Measurements from ENCODE around the gene PCDH18. TPM values are rescaled to one million over a fixed set of nuclear protein-coding genes. Genes with fewer than 3 reads are reported as not detected.

PCDH18 gene
- polyA plus RNA-seq, 3 donors = not detected

DNA sequence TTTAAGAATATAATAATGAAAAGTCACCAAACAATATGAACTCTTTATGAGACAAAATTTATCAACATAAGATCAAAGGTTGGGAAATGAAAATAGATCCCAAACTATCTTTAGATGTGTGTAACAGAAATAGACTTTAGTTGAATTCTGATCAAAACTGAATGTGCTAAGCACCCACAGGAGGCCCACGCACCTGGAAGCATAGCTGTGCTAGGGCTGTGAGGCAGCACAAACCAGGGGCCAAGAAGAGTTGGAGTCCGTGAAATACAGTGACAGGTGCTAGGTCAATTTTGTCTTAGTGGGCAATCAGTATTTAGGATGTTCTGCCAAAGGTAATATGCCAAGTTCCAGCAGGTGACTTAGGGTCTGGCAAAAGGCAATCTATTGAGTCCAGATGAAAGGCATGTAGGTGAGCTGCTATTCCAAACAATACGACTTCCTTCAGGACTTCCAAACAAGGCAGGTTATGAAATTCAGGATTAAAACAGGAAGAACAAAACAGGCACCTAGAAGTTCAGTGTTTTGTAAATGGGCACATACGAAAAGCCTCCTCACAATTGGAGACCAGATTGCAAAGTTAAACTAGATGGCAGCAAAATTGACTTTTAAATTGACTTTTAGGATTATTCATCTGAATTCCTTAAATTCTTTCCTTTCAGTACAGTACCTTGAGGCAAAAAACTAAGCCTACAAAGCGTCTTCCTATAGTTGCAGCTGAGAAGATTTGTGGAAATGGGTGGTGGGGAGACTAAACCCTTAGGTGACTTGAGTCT is 4.7 kb upstream of the PCDH18 start:
- Mint-ChIP-seq H3K36me3 (no peaks in the 10 kb centered on the region), H3K9me3 (peaks cover 0 to 2% (median 0%) of the 10 kb centered on the region in 7 donors), H3K27me3 (ENCODE audit: low read depth in 3 of 3) (no peaks in the 10 kb centered on the region), H3K4me3 (no peak overlapping the region), H3K4me1 (no peaks in the 10 kb centered on the region), H3K27ac (no peak overlapping the region)
- 83% methylated on average over 4 of the region's 5 CpGs for WGBS (ENCODE audit: insufficient coverage)
- Histone ChIP-seq H3K27ac (ENCODE audit: low read depth in 1 of 2, low read length in 2 of 2) (no peak overlapping the region), H3K27me3 (ENCODE audit: control insufficient read depth in 2 of 2, insufficient read depth in 2 of 2, low read length in 2 of 2) (no peaks in the 10 kb centered on the region), H3K4me2 (replicated peaks; ENCODE audit: extremely low read depth, low read length, poor library complexity, severe bottlenecking) (no peak overlapping the region), H3K36me3 (replicated peaks in 1 of 2; ENCODE audit: control insufficient read depth in 1 of 2, insufficient read depth in 2 of 2, low read length in 2 of 2) (no peaks in the 10 kb centered on the region), H3K4me1 (ENCODE audit: control insufficient read depth in 1 of 2, insufficient read depth in 2 of 2, low read length in 2 of 2) (no peaks in the 10 kb centered on the region), H2AFZ (ENCODE audit: insufficient read depth, low read depth, low read length, poor library complexity, severe bottlenecking) (no peak overlapping the region), H3K79me2 (ENCODE audit: insufficient read depth, low read length) (no peaks in the 10 kb centered on the region), H3K4me3 (replicated peaks in 1 of 3; ENCODE audit: low read depth in 2 of 3, low read length in 3 of 3) (no peak overlapping the region), H4K20me1 (ENCODE audit: insufficient read depth, low read length) (no peaks in the 10 kb centered on the region), H3K9me3 (replicated peaks in 1 of 2; ENCODE audit: control insufficient read depth in 1 of 2, insufficient read depth in 1 of 2, low read length in 2 of 2) (no peaks in the 10 kb centered on the region), H3K9ac (ENCODE audit: insufficient read depth, low read length, poor library complexity, severe bottlenecking) (no peak overlapping the region)
- DNase-seq = no peak
- intact Hi-C loops (cut with micrococcal nuclease) = no loop called here
- TF ChIP-seq, protein P1, sequence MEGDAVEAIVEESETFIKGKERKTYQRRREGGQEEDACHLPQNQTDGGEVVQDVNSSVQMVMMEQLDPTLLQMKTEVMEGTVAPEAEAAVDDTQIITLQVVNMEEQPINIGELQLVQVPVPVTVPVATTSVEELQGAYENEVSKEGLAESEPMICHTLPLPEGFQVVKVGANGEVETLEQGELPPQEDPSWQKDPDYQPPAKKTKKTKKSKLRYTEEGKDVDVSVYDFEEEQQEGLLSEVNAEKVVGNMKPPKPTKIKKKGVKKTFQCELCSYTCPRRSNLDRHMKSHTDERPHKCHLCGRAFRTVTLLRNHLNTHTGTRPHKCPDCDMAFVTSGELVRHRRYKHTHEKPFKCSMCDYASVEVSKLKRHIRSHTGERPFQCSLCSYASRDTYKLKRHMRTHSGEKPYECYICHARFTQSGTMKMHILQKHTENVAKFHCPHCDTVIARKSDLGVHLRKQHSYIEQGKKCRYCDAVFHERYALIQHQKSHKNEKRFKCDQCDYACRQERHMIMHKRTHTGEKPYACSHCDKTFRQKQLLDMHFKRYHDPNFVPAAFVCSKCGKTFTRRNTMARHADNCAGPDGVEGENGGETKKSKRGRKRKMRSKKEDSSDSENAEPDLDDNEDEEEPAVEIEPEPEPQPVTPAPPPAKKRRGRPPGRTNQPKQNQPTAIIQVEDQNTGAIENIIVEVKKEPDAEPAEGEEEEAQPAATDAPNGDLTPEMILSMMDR (IDR thresholded peaks at IDR 0.05) = no peak

DNA sequence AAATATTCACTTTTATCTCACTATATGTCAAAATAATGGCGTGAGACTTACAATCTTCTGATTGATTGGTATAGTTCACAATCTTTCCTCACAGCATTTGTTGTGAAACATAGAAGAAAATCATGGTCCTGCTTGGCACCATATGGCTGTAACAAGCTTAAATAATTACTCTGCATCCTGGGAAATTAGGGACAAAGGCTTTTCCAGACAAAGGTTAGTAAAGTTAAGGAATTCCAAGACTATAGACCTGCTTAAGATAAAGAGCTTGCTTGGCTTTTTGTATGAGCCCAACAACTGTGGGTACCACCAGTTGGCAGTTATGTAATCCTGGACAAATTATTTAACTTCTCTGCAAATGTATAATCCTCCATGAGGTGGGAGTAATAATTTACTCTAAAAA is 3.4 kb upstream of the PCDH18 start:
- Mint-ChIP-seq H3K27ac (no peak overlapping the region), H3K4me3 (no peak overlapping the region), H3K27me3 (ENCODE audit: low read depth in 3 of 3) (no peaks in the 10 kb centered on the region), H3K36me3 (no peaks in the 10 kb centered on the region), H3K4me1 (no peaks in the 10 kb centered on the region), H3K9me3 (peaks cover 0 to 2% (median 0%) of the 10 kb centered on the region in 7 donors)
- H3K4me2 ChIP-seq (replicated peaks; ENCODE audit: extremely low read depth, low read length, poor library complexity, severe bottlenecking) = no peak overlapping the region
- no CpG with 5 or more reads among the region's 1 CpG for WGBS (ENCODE audit: insufficient coverage)
- no peak overlapping the region for H2AFZ ChIP-seq (ENCODE audit: insufficient read depth, low read depth, low read length, poor library complexity, severe bottlenecking)
- TF ChIP-seq, protein P1 (IDR thresholded peaks at IDR 0.05) = no peak
- no peak overlapping the region for H3K27ac ChIP-seq (ENCODE audit: low read depth in 1 of 2, low read length in 2 of 2)
- H3K4me3 ChIP-seq (replicated peaks in 1 of 3; ENCODE audit: low read depth in 2 of 3, low read length in 3 of 3) = no peak overlapping the region
- H4K20me1 ChIP-seq (ENCODE audit: insufficient read depth, low read length) = no peaks in the 10 kb centered on the region
- H3K4me1 ChIP-seq (ENCODE audit: control insufficient read depth in 1 of 2, insufficient read depth in 2 of 2, low read length in 2 of 2) = no peaks in the 10 kb centered on the region
- no peaks in the 10 kb centered on the region for H3K36me3 ChIP-seq (replicated peaks in 1 of 2; ENCODE audit: control insufficient read depth in 1 of 2, insufficient read depth in 2 of 2, low read length in 2 of 2)
- no peaks in the 10 kb centered on the region for H3K79me2 ChIP-seq (ENCODE audit: insufficient read depth, low read length)
- H3K9ac ChIP-seq (ENCODE audit: insufficient read depth, low read length, poor library complexity, severe bottlenecking) = no peak overlapping the region
- DNase-seq = no peak
- no peaks in the 10 kb centered on the region for H3K27me3 ChIP-seq (ENCODE audit: control insufficient read depth in 2 of 2, insufficient read depth in 2 of 2, low read length in 2 of 2)
- no peaks in the 10 kb centered on the region for H3K9me3 ChIP-seq (replicated peaks in 1 of 2; ENCODE audit: control insufficient read depth in 1 of 2, insufficient read depth in 1 of 2, low read length in 2 of 2)
- intact Hi-C loops (cut with micrococcal nuclease) = no loop called here
